Measurements from ENCODE around the gene CUL3.

Gene CUL3

DNA sequence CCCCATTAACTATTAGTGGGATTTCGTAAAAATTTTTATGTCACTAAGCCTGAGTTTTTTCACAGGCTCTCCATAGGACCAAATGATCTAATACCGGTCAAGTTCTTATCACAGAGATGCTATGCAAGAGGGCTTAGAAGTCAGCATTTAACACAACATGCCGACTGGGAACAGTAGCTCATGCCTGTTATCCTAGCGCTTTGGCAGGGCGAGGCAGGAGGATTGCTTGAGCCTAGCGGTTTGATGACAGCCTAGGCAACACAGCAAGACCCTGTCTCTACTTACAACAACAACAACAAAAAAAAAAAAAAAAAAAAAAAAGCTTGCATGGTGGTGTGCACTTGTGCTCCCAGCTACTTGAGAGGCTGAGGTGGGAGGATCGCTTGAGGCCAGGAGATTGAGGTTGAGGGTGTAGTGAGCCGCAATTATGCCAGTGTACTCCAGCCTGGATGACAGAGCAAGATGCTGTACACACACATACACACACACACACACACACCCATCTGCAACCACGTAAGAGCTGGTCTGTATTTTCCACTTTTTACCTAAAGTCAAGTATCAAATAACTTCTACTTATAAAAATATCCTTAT lies 115.7 kb downstream of the CUL3 start:
- no peak for DNase-seq (ENCODE audit: low spot score)

DNA sequence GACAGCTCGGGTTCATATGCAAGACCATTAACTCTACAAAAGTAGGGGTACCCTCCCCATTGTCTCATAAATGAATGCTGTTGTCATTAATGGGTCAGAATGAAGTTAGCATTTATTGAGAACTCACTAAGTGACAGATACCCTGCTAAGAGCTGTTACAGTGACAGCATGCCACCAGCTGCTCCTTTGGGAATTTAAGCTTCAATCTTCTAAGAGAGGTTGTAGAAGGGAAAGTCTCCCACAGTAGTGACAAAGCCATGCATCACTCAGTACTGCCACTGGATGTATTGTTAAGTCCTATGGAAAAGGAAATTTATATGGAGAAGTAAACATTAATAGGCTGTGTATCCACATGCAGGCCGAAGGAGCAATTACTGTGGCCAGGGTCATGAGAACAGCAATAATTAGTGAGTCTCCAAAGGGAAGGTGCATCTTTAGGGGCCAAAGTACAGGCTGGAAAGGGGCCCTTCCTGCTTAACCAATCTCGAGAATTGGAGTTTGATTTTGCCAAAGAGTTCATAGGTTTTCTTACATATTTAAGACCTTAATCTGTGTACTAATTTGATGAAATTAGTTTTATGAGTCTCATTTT lies 118.8 kb downstream of the CUL3 start:
- DNase-seq (ENCODE audit: low spot score): no peak

DNA sequence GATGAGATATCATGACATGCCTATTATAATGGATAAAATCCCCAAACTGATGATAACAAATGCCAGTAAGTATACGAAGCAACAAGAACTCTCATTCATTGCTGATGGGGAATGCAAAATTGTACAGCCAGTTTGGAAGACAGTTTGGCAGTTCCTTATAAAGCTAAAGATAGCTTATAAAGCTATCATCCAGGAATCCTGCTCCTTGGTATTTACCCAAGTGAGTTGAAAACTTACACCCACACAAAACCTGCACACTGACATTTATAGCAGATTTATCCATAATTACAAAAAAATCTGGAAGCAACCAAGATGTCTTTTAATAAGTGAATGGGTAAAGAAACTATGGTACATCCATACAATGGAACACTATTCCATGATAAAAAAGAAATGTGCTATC lies 123.8 kb downstream of the CUL3 start:
- DNase-seq (ENCODE audit: low spot score): no peak

DNA sequence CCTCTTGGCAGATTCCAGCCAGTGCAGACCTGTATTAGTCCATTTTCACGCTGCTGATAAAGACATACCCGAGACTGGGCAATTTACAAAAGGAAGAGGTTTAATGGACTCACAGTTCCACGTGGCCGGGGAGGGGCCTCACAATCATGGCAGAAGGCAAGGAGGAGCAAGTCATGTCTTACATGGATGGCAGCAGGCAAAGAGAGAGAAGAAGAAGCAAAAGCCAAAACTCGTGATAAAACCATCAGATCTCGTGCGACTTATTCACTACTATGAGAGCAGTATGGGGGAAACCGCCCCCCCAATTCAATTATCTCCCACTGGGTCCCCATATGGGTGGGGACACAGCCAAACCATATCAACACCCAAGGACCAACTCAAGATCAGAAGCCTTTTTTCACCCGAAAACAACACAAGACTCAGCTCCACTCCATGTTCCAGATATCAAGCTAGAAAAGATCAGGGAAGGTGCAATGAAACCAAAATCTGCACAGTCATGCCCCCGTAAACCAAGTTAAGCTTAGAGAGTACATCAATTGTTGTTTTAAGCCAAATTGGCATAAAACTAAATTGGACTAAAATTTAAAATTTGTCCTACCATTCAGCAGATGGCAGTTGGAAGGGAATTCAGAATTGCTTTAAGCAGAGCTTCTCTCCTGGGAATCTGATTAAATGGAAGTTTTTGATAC lies 127.6 kb downstream of the CUL3 start:
- no peak for DNase-seq (ENCODE audit: low spot score)

DNA sequence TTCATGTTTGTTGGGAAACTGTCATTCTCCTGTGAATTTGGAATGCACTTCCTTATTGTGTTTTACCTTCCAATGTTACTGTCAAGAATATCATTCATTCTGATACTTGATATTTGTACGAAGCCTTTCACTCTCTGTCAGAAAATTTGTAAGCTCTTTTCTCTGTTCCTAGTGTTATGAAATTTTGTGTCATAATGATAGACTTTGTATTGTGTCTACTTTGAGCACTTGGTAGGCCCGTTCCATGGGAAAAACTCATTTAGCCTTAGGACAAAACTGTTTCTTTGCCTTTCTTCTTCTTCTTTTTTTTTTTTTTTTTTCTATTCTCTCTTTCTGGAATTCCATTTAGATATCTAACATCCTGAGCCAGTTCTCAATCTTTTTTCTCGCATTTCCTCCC lies 131.3 kb downstream of the CUL3 start:
- DNase-seq (ENCODE audit: low spot score): no peak

DNA sequence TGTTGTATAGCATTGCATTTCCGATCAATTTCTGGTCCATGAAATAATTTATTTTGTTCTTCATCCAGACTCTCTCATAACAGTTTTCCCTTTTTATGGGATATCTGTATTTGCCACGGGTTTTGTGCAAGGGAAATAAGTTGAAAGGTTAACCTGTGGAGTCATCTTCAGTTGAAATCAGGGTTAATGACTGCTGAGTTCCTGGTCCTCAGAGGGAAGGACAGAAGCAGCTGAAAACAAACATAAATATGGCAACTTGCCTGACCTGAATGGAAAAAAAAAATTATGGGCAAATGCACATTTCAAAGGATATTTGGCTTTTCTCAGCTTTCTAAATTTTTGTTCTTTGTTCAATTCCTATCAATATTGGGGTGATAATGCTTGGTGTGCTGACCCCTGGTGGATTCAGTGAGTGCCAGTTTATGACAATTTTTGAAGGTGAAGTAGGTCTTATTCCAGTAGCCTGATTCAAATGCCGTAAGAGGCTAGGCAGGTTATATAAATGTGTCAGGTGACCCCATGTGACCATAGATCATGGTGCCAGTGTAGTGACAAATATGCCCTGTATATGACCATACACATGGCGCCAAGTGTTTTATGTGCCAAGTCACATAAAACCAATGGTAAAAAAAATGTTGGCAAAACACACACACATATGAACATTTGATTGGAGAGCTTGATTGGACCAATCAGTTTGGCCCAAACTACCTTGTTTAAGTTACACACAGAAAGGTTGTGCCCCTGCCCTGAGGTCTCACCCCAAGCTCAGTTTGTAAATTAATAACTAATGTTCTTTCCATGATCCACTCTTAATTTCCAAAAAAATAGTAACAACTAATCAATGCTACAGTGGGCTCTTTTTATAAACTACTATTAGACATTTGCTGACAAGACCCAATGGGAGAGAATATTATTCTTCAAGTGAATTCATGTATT lies 135.7 kb downstream of the CUL3 start:
- DNase-seq (ENCODE audit: low spot score): peak; percentile 44

DNA sequence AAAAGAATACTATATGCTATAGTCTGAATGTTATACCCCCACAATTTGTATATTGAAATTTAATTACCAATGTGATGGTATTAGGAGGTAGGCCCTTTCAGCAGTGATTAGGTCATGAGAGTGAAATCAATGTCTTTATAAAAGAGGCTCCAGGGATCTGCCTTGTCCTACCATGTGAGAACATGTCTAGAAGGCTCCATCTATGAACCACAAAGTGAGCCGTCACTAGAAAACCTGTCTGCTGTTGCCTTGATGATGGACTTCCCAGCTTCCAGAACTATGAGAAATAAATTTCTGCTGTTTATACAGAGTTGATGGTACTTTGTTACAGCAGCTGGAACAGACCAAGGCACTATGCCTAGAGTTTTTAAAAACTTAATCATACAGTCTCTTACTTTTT lies 136.9 kb downstream of the CUL3 start:
- DNase-seq (ENCODE audit: low spot score): no peak

DNA sequence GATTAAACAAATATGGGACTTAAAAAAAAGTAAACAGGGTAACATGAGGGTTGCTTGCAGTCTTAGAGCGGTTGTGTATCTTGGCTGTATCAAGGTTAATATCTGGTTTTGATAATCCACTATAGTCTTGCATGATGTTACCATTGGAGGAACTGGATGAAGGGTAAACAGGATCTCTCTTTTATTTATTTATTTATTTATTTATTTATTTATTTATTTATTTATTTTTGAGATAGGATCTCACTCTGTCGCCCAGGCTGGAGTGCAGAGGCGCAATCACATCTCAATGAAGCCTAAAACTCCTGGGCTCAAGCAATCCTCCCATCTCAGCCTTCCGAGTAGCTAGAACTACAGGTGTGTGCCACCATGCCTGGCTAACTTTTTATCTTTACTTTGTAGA lies 140.4 kb downstream of the CUL3 start:
- DNase-seq (ENCODE audit: low spot score): no peak

DNA sequence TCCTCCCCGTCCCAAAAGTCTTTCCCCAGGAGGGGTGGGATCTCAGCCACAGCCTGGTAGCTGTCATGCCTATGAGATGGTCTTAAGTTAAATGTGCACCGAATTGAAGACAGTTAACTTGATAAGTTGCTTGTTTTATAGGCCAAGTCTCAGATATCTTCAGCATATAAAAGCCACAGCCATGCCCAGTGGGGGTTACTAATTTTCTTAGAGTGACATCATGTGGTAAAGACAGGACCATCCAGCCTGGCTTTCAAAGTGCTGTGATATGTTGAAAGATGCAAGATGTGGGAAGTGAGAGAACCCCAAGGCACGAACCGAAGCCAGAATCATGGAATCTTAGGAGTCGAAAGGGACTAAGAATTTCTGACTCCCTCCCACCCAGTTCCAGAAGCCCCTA lies 141.1 kb downstream of the CUL3 start:
- no peak for DNase-seq (ENCODE audit: low spot score)

DNA sequence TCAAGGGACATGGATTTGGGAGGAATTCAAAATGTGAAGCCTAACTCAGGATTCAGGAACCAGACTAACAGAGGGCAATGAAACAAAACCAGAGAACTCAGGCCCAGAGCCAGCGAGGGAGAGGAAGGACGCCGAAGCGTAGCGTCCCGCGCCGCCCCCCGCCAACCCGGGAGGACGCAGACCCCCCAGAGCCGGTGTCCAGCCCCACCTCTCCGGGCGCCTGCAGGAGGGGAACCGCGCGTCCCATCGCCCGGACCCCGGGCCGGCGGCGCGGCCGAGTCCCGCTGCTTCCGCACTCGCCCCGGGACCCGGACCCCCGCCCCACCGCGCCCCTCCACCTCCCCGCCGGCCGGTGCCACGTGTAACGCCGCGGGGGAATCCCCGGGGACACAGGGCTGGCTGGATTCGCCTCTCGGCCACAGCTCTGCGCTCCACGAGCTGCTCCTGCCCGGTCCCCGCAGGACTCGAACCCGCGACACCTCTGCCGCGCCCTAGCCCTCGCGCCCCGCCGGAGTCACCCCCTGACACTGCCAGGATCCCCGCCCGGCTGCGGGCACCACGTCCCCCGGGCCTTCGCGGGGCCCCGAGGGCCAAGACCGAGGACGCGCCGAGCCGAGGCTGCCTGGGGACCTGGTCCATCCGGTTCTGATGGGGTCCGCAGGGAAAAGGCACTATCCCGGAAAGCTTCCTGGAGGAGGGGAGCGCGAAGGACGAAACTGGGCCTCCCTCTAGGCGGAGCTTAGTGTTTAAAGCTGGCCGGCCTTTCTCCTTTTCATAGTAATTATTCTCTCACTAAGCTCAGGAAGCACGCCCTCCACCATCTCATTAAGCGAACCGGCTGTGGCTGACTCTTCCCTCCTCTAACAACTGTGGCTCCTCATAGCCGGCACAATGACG lies 142.8 kb downstream of the CUL3 start:
- DNase-seq (ENCODE audit: low spot score): peak; percentile 24

DNA sequence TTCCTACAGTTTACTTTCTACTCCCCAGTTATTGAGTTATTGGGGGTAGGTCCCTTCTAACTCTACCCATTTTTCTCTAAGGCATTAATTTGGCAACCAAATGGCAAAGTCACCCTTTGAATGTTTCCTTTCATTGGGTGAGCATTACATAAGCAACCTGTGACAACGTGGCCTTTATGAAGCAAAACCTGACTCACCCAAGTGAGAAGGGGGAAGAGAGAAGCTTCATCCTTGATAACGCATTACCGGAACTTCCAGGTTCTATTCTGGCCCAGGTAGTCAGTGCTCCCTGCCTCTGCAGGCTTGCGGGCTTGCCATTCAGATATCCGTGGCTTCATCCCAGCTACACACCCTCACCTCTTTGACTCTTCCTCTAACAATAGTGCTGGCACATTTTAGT lies 144.2 kb downstream of the CUL3 start:
- no peak for DNase-seq (ENCODE audit: low spot score)

DNA sequence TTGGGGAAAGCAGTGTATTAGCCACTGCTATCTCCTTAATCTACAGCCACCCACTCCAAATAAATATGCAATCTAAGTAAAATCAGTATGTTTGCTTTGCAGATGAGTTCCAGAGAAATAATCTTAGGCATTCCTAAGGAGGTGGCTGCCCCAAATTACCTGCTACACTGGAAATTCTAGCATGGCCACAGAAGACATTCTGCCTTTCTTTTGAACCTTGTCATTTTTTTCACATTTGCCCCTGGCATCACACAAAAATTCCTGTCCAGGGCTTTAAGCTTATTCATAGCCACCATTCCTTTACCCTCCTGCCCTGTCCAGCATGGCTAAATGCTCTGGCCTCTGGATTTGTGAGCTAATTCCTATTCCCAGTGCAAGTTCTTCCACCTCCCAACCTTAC lies 146.4 kb downstream of the CUL3 start:
- DNase-seq (ENCODE audit: low spot score): no peak

DNA sequence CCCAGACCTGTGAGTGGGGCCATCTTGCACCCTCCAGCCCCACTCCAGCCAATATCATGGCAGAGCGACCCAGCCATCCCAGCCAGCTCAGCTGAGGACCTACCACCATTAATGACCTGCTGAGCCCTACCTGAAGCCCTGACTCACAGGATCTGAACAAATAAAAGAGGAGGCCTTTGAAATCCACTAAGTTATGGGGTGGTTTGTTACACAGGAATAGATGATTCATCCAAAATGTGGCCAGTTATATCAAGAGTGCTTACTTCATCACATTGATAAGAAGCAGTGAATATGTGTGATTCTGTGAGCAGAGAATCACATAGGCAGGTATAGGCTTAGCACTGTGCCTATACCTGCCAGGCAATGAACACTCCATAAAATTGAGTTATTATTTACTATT lies 148.5 kb downstream of the CUL3 start:
- DNase-seq (ENCODE audit: low spot score): no peak

DNA sequence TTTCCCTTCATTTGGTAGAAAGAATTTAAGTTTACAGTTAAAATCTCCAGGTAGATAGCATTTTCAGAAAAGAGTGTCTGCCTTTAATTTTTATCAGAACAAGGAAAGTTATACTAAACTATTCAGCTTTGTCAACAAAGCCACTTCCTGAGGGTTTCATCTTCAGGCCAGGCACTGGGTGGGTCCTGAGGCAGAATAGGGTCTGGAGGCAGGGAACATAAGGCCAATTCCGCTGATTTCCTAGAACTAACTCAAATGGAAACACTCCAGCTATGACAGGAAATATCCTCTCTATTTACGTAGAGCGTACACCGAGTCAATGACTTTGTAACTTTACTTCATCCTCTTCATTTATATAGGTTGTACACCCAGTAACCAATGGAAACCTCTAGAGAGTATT lies 150.5 kb downstream of the CUL3 start:
- no peak for DNase-seq (ENCODE audit: low spot score)

DNA sequence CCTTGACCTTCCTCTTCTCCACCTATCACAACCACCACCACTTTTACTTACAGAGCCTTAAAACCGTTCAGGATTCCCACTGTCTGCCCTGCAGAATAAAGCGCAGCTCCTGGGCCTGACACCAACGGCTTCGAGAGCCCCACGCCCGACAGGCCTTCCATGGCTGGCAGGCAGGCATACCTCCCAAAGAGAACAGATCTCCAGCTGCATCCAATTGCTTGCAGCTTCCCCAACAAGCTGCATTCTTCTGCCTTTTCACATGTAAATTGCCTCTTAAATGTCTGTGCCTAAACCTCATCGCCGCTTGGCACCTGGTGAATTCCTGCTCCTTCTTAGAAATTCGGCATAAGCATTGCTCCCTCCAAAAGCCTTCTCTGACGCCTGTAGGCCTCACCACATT lies 151.7 kb downstream of the CUL3 start:
- DNase-seq (ENCODE audit: low spot score): no peak

DNA sequence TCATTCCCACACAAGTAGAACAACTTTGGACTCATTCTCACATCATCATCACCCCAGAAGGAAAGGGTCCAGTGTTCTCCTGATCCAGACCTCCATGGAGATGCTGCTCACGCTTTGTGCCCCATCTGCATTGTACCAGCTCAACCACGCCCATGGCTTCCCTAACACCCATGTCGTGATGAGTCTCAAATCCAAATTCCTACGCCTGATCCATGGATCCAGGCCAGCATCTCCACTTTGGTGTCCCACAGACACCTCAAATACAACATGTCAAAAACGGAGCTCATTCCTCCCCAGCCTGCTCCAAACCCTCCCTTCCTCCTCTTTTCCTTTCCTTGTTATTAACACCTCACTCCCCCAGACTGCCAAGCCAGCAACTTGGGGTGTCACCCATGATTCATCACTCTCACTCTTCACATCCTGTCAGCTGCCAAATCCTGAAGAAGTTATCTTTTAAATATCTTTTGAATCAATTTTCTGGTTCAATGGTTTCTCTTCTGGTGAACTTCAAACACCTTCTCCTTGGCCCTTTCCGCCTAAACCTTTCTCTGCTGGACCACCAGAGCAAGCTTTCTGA lies 153.1 kb downstream of the CUL3 start:
- DNase-seq (ENCODE audit: low spot score): no peak

DNA sequence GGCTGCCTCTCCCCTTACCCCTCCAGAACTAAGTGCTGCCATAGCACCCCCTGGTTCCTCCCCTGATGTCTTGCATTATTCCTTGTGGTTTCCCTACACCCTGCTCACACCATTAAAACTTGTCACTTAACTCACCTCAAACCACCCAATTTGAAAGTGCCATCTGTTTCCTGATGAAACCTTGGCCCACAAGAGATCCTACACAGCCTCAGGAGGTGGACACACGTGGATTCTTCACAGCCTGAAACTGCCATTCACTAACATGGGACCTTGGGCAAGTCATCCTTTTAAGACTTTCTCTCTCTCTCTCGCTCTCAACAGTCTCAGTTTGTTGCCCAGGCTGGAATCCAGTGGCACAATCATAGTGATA lies 155.7 kb downstream of the CUL3 start:
- DNase-seq (ENCODE audit: low spot score): no peak

DNA sequence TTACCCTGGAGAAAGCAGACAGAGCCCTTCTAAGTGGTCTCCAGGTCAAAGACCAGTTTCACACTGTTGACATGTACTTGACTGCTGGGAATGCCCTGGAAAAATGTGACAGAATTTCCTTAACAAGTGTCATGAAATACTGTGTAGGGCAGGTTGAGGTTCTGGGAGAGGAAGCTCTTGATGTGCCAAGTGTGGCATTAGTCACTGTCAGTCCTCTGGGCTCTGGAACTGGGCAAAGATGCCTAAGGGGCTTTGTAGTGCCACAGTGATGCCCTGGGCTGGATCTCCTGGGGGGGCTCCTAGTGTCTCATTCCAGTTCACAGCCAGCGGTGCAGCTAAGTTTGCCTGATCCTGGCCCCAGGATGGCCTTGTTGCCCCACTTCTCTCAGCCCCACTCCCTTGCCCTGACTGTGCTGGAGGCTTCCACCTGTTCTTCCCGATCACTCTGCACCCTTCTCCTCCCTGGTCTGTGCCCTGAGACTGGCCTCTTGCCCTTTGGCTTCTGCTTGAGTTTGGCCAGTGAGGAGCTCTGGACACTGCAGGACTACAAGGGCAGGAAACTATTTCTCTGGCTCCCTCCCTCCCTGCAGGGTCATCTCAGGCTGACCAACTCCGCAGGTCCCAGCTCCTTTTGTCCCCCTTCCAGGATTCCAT lies 156.2 kb downstream of the CUL3 start:
- DNase-seq (ENCODE audit: low spot score): no peak

DNA sequence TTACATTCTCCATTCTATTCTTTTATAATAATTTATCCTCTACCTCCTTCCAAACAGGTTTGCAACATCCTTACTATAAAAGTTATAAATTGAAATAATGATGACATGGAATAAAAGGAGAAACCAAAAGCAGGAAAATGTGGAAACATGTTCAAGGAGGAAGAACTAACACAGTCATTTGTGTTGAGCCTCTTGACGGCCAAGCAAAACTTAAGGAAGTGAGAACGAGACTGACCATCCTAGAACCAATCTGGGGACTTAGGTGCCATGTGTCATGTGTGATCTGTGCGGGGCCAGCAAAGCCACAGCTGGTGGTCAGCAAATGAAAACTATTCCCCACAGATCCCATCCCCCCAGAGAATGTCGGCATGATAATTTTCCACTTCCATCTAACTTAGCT lies 157.7 kb downstream of the CUL3 start:
- DNase-seq (ENCODE audit: low spot score): no peak

DNA sequence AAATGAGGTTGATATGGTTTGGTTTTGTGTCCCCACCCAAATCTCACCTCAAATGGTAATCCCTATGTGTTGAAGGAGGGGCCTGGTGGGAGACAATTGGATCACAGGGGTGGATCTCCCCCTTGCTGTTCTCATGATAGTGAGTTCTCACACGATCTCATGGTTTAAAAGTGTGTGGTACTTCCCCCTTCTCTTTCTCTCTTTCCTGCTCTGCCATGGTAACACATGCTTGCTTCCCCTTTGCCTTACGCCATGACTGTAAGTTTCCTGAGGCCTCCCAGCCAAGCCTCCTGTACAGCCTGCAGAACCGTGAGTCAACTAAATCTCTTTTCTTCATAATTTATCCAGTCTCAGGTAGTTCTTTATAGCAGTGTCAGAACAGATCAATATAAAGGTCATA lies 158.5 kb downstream of the CUL3 start:
- DNase-seq (ENCODE audit: low spot score): no peak

DNA sequence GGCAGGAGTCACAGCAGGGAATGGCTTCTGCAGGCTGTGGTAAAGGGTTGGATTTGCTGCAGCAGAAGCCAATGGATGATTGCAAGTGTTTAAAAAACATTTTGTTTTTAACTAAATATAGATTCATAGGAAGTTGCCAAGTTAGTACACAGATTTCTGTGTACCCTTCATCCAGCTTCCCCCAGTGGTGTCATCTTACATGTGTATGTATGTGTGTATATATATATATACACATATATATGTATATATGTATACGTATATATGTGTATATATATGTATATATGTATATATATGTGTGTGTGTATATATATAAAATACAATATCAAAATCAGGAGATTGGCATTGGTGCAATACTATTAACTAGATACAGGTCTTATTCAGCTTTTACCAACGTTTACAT lies 164.1 kb downstream of the CUL3 start:
- no peak for DNase-seq (ENCODE audit: low spot score)
